Endodermal cell (in vitro differentiated cells): ENCODE data around the gene LRRIQ1. TPM values are rescaled to one million over a fixed set of nuclear protein-coding genes. Genes with fewer than 3 reads are reported as not detected.

Experiments used
- DNase-seq: peaks from one replicate; pipeline ENCODE4 v3.0.0-alpha.2; 2017
- H3K27ac ChIP-seq: 2 replicates; pipeline ENCODE4 v1.5.1; 2013; ENCODE audit warnings: mild to moderate bottlenecking, low read depth, low read length, moderate library complexity
- H3K27me3 ChIP-seq: 2 replicates; pipeline ENCODE4 v1.6.1; 2013; ENCODE audit warnings: mild to moderate bottlenecking, low read length, moderate library complexity; ENCODE audit not compliant: insufficient read depth, control insufficient read depth, poor library complexity, severe bottlenecking
- H3K36me3 ChIP-seq: 2 replicates; pipeline ENCODE4 v1.7.0; 2013; ENCODE audit warnings: mild to moderate bottlenecking, low read length, moderate library complexity; ENCODE audit not compliant: control insufficient read depth, insufficient read depth
- H3K4me1 ChIP-seq: one replicate; pipeline ENCODE4 v1.7.0; 2013; ENCODE audit warnings: low read length; ENCODE audit not compliant: control insufficient read depth, insufficient read depth
- H3K4me3 ChIP-seq: 2 replicates; pipeline ENCODE4 v1.5.1; 2013; ENCODE audit warnings: mild to moderate bottlenecking, low read length, moderate library complexity
- H3K9ac ChIP-seq: 2 replicates; pipeline ENCODE4 v1.6.1; 2013; ENCODE audit warnings: mild to moderate bottlenecking, low read length, moderate library complexity; ENCODE audit not compliant: poor library complexity, severe bottlenecking; ENCODE audit errors: extremely low read depth
- H3K9me3 ChIP-seq: 2 replicates; pipeline ENCODE4 v1.6.1; 2013; ENCODE audit warnings: mild to moderate bottlenecking, low read length, moderate library complexity; ENCODE audit not compliant: control insufficient read depth
- H3K27ac Mint-ChIP-seq: 2 replicates; pipeline ENCODE4 v1.8.0; 2020; ENCODE audit warnings: mixed read lengths
- H3K27me3 Mint-ChIP-seq: 2 replicates; pipeline ENCODE4 v1.8.0; 2021; ENCODE audit warnings: mild to moderate bottlenecking, mixed read lengths; ENCODE audit not compliant: insufficient read depth
- H3K36me3 Mint-ChIP-seq: 2 replicates; pipeline ENCODE4 v1.8.0; 2020; ENCODE audit warnings: low read depth, mixed read lengths
- H3K4me1 Mint-ChIP-seq: 2 replicates; pipeline ENCODE4 v1.8.0; 2020; ENCODE audit warnings: mixed read lengths
- H3K4me3 Mint-ChIP-seq: 2 replicates; pipeline ENCODE4 v1.8.0; 2020; ENCODE audit warnings: mild to moderate bottlenecking, moderate library complexity, mixed read lengths
- H3K9me3 Mint-ChIP-seq: 2 replicates; pipeline ENCODE4 v1.8.0; 2020; ENCODE audit warnings: mild to moderate bottlenecking, mixed read lengths
- CTCF ChIP-seq: fragments of 200-600 bp; sonication (generic); conservative IDR thresholded peaks from 2 replicates; pipeline ENCODE4 v1.5.0; 2021; ENCODE audit warnings: antibody characterized with exemption, mild to moderate bottlenecking
- WGBS, 2 experiments: methylation state at CpG; one replicate each; pipeline versions ENCODE4 v1.1.5 to v1.1.7; 2013; ENCODE audit warnings: missing lambda C conversion rate in 2 of 2, mixed read lengths in 1 of 2; ENCODE audit not compliant: insufficient coverage in 1 of 2, insufficient read length in 1 of 2; 5-methylcytosine and 5-hydroxymethylcytosine counted together
- total RNA-seq, 2 donors: library from RNA; stranded (reverse); fragmentation: NEBNext Ultra II Directional in 1 of 2; extraction: Animal tissue kit (Norgen Biotek cat#: 25700) in 1 of 2; gene quantifications; 2 replicates in 1 of 2; 3 replicates in 1 of 2; pipeline ENCODE4 v1.2.1, GENCODE V29; 2021

LRRIQ1 gene
- total RNA-seq, 2 donors from 2014 or later: 2.9 to 6.2 TPM

- Mint-ChIP-seq H3K9me3 (no peaks in the 10 kb centered on the region), H3K27ac (no peak overlapping the region), H3K27me3 (no peaks in the 10 kb centered on the region), H3K36me3 (no peaks in the 10 kb centered on the region), H3K4me1 (peaks cover 4% of the 10 kb centered on the region), H3K4me3 (no peak overlapping the region)
- no peak for DNase-seq
- Histone ChIP-seq H3K27ac (no peak overlapping the region), H3K4me3 (no peak overlapping the region), H3K4me1 (no peaks in the 10 kb centered on the region), H3K9ac (no peak overlapping the region), H3K27me3 (no peaks in the 10 kb centered on the region), H3K9me3 (no peaks in the 10 kb centered on the region), H3K36me3 (no peaks in the 10 kb centered on the region)
- no peak for TF ChIP-seq CTCF
Measured at GRCh38 chr12:85017618-85018017, 18.5 kb upstream of the LRRIQ1 start.

- Histone ChIP-seq H3K9me3 (no peaks in the 10 kb centered on the region), H3K27ac (no peak overlapping the region), H3K9ac (no peak overlapping the region), H3K27me3 (no peaks in the 10 kb centered on the region), H3K4me1 (no peaks in the 10 kb centered on the region), H3K36me3 (no peaks in the 10 kb centered on the region), H3K4me3 (no peak overlapping the region)
- no peak overlapping the region for H3K27ac Mint-ChIP-seq
- H3K36me3 Mint-ChIP-seq: no peaks in the 10 kb centered on the region
- peaks cover 4% of the 10 kb centered on the region for H3K4me1 Mint-ChIP-seq
- WGBS, 2 experiments: no CpG with 5 or more reads among the region's 2 CpGs
- H3K4me3 Mint-ChIP-seq: no peak overlapping the region
- TF ChIP-seq CTCF: no peak
- H3K9me3 Mint-ChIP-seq: no peaks in the 10 kb centered on the region
- no peaks in the 10 kb centered on the region for H3K27me3 Mint-ChIP-seq
- no peak for DNase-seq
Measured at GRCh38 chr12:85018098-85018497, 18.1 kb upstream of the LRRIQ1 start.

- Histone ChIP-seq H3K9ac (no peak overlapping the region), H3K9me3 (no peaks in the 10 kb centered on the region), H3K4me1 (no peaks in the 10 kb centered on the region), H3K27ac (no peak overlapping the region), H3K27me3 (peaks cover 28% of the 10 kb centered on the region), H3K4me3 (no peak overlapping the region), H3K36me3 (no peaks in the 10 kb centered on the region)
- Mint-ChIP-seq H3K36me3 (no peaks in the 10 kb centered on the region), H3K27me3 (peaks cover 18% of the 10 kb centered on the region), H3K27ac (no peak overlapping the region), H3K4me3 (no peak overlapping the region), H3K9me3 (no peaks in the 10 kb centered on the region), H3K4me1 (no peaks in the 10 kb centered on the region)
- TF ChIP-seq CTCF: peak; percentile 78
- no peak for DNase-seq
Measured at GRCh38 chr12:85029456-85029855, 6.7 kb upstream of the LRRIQ1 start.
